HepG2 (cell line): Measurements from ENCODE around the gene NCR3LG1. TPM values are rescaled to one million over a fixed set of nuclear protein-coding genes. Genes with fewer than 3 reads are reported as not detected.

ENCODE experiments used
- ATAC-seq: fragments of 200-7000 bp; cut with Tn5 transposase; 3 replicates; pipeline ENCODE4 v1.9.1; 2020; ENCODE audit warnings: mild to moderate bottlenecking, moderate library complexity
- BruUV-seq: library from RNA; stranded (reverse); fragments of 400-500 nt; replicated peaks from 2 replicates; lab custom pipeline; 2021; lab: Mats Ljungman, UMichigan
- CTCF ChIA-PET: fragments of 300-600 bp; formaldehyde crosslinking; extraction: SDS; loops from one replicate; lab custom pipeline; 2021; ENCODE audit warnings: low total read pairs, inconsistent platforms, low intra/inter-chr PET ratio; lab: Yijun Ruan, JAX
- POLR2A ChIA-PET: fragments of 350-600 bp; sonication (Branson Sonifier 250); formaldehyde crosslinking; loops from one replicate; lab custom pipeline; 2020; ENCODE audit warnings: antibody characterized with exemption, inconsistent platforms; lab: Yijun Ruan, JAX
- DNase-seq: peaks from one replicate; pipeline ENCODE4 v3.0.0-alpha.2; 2015; ENCODE audit warnings: low spot score
- FAIRE-seq: peaks from 3 replicates; lab custom pipeline; 2011; peaks lifted over from hg19 to GRCh38; lab: Jason Lieb, UNC
- H2AFZ ChIP-seq: one replicate; pipeline ENCODE4 v1.6.1; 2011; ENCODE audit warnings: low read length, inconsistent platforms
- H3K27ac ChIP-seq: fragments of 300-600 bp; 3 replicates; pipeline ENCODE4 v1.8.0; 2011; ENCODE audit warnings: mixed run types, mild to moderate bottlenecking, mixed read lengths, low read length, inconsistent platforms; ENCODE audit not compliant: insufficient read depth; ENCODE audit errors: extremely low read length
- H3K27me3 ChIP-seq, 2 experiments: fragments of 200-600 bp in 1 of 2; 2 replicates in 1 of 2; 3 replicates in 1 of 2; pipeline versions ENCODE4 v1.6.0 to v1.8.0; 2011; ENCODE audit warnings: low read length in 2 of 2, mild to moderate bottlenecking in 2 of 2, moderate library complexity in 2 of 2, inconsistent platforms in 1 of 2; ENCODE audit not compliant: insufficient read depth in 2 of 2, control insufficient read depth in 1 of 2
- H3K36me3 ChIP-seq, 2 experiments: fragments of 200-600 bp in 1 of 2; replicated peaks in 1 of 2; 2 replicates in 1 of 2; 3 replicates in 1 of 2; pipeline versions ENCODE4 v1.5.1 to v1.8.0; 2011; ENCODE audit warnings: low read length in 2 of 2, inconsistent platforms in 1 of 2; ENCODE audit not compliant: insufficient read depth in 2 of 2, control insufficient read depth in 1 of 2
- H3K4me1 ChIP-seq: 2 replicates; pipeline ENCODE4 v1.5.1; 2012; ENCODE audit warnings: low read length, inconsistent platforms; ENCODE audit not compliant: insufficient read depth
- H3K4me2 ChIP-seq: 2 replicates; pipeline ENCODE4 v1.6.0; 2011; ENCODE audit warnings: low read depth, low read length, inconsistent platforms
- H3K4me3 ChIP-seq, 3 experiments: fragments of 200-600 bp in 1 of 3; sonication (generic), shearing (Covaris generic) in 1 of 3; replicated peaks in 1 of 3; 2 replicates each; pipeline ENCODE4 v1.5.1; 2011 to 2016; ENCODE audit warnings: low read length in 3 of 3, inconsistent platforms in 2 of 3, low read depth in 2 of 3, mild to moderate bottlenecking in 2 of 3, control low read depth in 1 of 3, mixed read lengths in 1 of 3; ENCODE audit not compliant: insufficient read depth in 1 of 3
- H3K79me2 ChIP-seq: one replicate; pipeline ENCODE4 v1.6.1; 2011; ENCODE audit warnings: low read length, inconsistent platforms; ENCODE audit not compliant: insufficient read depth
- H3K9ac ChIP-seq: 2 replicates; pipeline ENCODE4 v1.6.0; 2011; ENCODE audit warnings: mild to moderate bottlenecking, low read depth, low read length, inconsistent platforms; ENCODE audit not compliant: insufficient read depth
- H3K9me3 ChIP-seq: 2 replicates; pipeline ENCODE4 v1.5.1; 2012; ENCODE audit warnings: mild to moderate bottlenecking, low read length
- H4K20me1 ChIP-seq: 2 replicates; pipeline ENCODE4 v1.6.0; 2011; ENCODE audit warnings: inconsistent platforms, mild to moderate bottlenecking, low read length, moderate library complexity; ENCODE audit not compliant: insufficient read depth
- AHDC1 ChIP-seq: sonication (generic); formaldehyde crosslinking; IDR thresholded peaks from 2 replicates; pipeline ENCODE4 v1.5.1; 2020; ENCODE audit warnings: mild to moderate bottlenecking, missing genetic modification reagents, borderline replicate concordance
- CENPT ChIP-seq: sonication (generic); formaldehyde crosslinking; IDR thresholded peaks from 2 replicates; pipeline ENCODE4 v1.8.0; 2022; ENCODE audit warnings: low read depth, mild to moderate bottlenecking, moderate library complexity, missing genetic modification reagents
- CENPX ChIP-seq: sonication (generic); formaldehyde crosslinking; IDR thresholded peaks from 2 replicates; pipeline ENCODE4 v1.9.0; 2021; ENCODE audit warnings: mild to moderate bottlenecking, missing genetic modification reagents, moderate library complexity
- DRAP1 ChIP-seq: IDR thresholded peaks from 2 replicates; pipeline ENCODE4 v1.6.1; 2016; ENCODE audit warnings: missing genetic modification reagents, missing compliant biosample characterization
- FOXM1 ChIP-seq: sonication (generic); formaldehyde crosslinking; IDR thresholded peaks from 2 replicates; pipeline ENCODE4 v1.5.0; 2020; ENCODE audit warnings: missing genetic modification reagents
- JDP2 ChIP-seq: sonication (generic); formaldehyde crosslinking; IDR thresholded peaks from 2 replicates; pipeline ENCODE4 v1.8.1; 2022; ENCODE audit warnings: missing genetic modification reagents, borderline replicate concordance
- KAT7 ChIP-seq: IDR thresholded peaks from 2 replicates; pipeline ENCODE4 v1.6.1; 2018; ENCODE audit warnings: borderline replicate concordance, missing compliant biosample characterization
- PHF5A ChIP-seq: IDR thresholded peaks from one replicate; pipeline ENCODE4 v1.6.1; 2018; ENCODE audit warnings: low read depth, missing genetic modification reagents; ENCODE audit not compliant: unreplicated experiment
- SP2 ChIP-seq: sonication (generic); formaldehyde crosslinking; IDR thresholded peaks from 2 replicates; pipeline ENCODE4 v1.5.1; 2020; ENCODE audit warnings: mild to moderate bottlenecking, missing genetic modification reagents
- ZBTB37 ChIP-seq: sonication (generic); formaldehyde crosslinking; IDR thresholded peaks from 2 replicates; pipeline ENCODE4 v1.4.0; 2020; ENCODE audit warnings: mild to moderate bottlenecking, missing genetic modification reagents
- ZNF432 ChIP-seq: sonication (generic); formaldehyde crosslinking; IDR thresholded peaks from 2 replicates; pipeline ENCODE4 v1.5.0; 2020; ENCODE audit warnings: missing genetic modification reagents, mild to moderate bottlenecking, borderline replicate concordance
- ZNF749 ChIP-seq: sonication (generic); formaldehyde crosslinking; IDR thresholded peaks from 2 replicates; pipeline ENCODE4 v1.8.0; 2022; ENCODE audit warnings: mild to moderate bottlenecking, missing genetic modification reagents, moderate library complexity, borderline replicate concordance
- ZNF816 ChIP-seq: sonication (generic); formaldehyde crosslinking; IDR thresholded peaks from 2 replicates; pipeline ENCODE4 v1.8.0; 2022; ENCODE audit warnings: missing genetic modification reagents, mild to moderate bottlenecking, borderline replicate concordance
- WGBS: methylation state at CpG from one replicate; pipeline ENCODE4 v1.1.6; 2017; ENCODE audit warnings: low lambda C conversion rate; 5-methylcytosine and 5-hydroxymethylcytosine counted together
- in situ Hi-C: cut with HindIII; loops from 2 replicates; pipeline ENCODE4 v1.10.0; 2017; ENCODE audit warnings: low pct_unique_long_range_greater_than_20kb; ENCODE audit not compliant: extremely low pct_ligation_motif_present
- intact Hi-C: fragments of 100-400 bp; cut with micrococcal nuclease; formaldehyde crosslinking; loops from one replicate; pipeline ENCODE4 v1.10.0; 2022; ENCODE audit not compliant: unreplicated experiment
- polyA plus RNA-seq, 8 experiments: library from polyadenylated mRNA; depleted of rRNA in 3 of 8; stranded (reverse) in 7 of 8; unstranded in 1 of 8; fragments of >200 nt; fragmentation: Illumina TruSeq in 4 of 8; extraction: Trizol in 4 of 8; gene quantifications; 2 replicates each; pipeline versions ENCODE4 v1.2.1 to v1.2.3, GENCODE V29; 2011 to 2016; ENCODE audit warnings: low read depth in 4 of 8, missing spikeins in 1 of 8, mixed read lengths in 1 of 8; ENCODE audit not compliant: insufficient read depth in 1 of 8
- total RNA-seq, 5 experiments: library from RNA; depleted of rRNA; stranded (reverse); fragments of >200 nt; fragmentation: Illumina TruSeq; extraction: Trizol; gene quantifications; 2 replicates each; pipeline ENCODE4 v1.2.3, GENCODE V29; 2016; ENCODE audit warnings: low read depth in 1 of 5

The NCR3LG1 gene
- total and polyA plus RNA-seq, 2 of the 13 experiments (the other 11 are each of a cell fraction or from before 2014, with no cell fraction given), result 16.1 to 25.1 TPM

GRCh38 chr11:17395978-17396377 lies 44.4 kb downstream of the NCR3LG1 start:
- no peak for TF ChIP-seq AHDC1 (CRISPR knock-in tag)
- TF ChIP-seq DRAP1 (CRISPR knock-in tag), result no peak
- no peak for TF ChIP-seq ZNF816
- TF ChIP-seq PHF5A (CRISPR knock-in tag), result no peak
- no peak for TF ChIP-seq JDP2 (CRISPR knock-in tag)
- no peak for TF ChIP-seq ZNF432 (CRISPR knock-in tag)
- TF ChIP-seq FOXM1 (CRISPR knock-in tag), result no peak
- TF ChIP-seq CENPX, result no peak
- TF ChIP-seq ZBTB37 (CRISPR knock-in tag), result no peak
- TF ChIP-seq ZNF749 (CRISPR knock-in tag), result no peak
- no peak for TF ChIP-seq CENPT (CRISPR knock-in tag)
- TF ChIP-seq SP2, result no peak
- no peak for TF ChIP-seq KAT7 (CRISPR knock-in tag)
- TF ChIP-seq, all 625 proteins: peak for 0
- CTCF ChIA-PET, result no interaction called here
- Histone ChIP-seq H3K79me2 (no peaks in the 10 kb centered on the region), H2AFZ (no peak overlapping the region), H3K9me3 (no peaks in the 10 kb centered on the region), H3K36me3 (no peaks in the 10 kb centered on the region), H3K4me3 (no peak overlapping the region), H3K4me1 (no peaks in the 10 kb centered on the region), H4K20me1 (no peaks in the 10 kb centered on the region), H3K9ac (no peak overlapping the region), H3K4me2 (no peak overlapping the region), H3K27ac (no peak overlapping the region), H3K27me3 (peaks cover 5 to 57% of the 10 kb centered on the region in 2 experiments)
- DNase-seq, result no peak
- 34% methylated on average over 4 of the region's 6 CpGs for WGBS
- BruUV-seq, result no TSS peak
- intact Hi-C loops (no loop called here), in situ Hi-C loops (no loop called here)
- no peak for FAIRE-seq
- POLR2A ChIA-PET, result no interaction called here
- ATAC-seq, result no peak
